IMR-90 (cell line): Measurements from ENCODE around the gene ABCA12. TPM values are rescaled to one million over a fixed set of nuclear protein-coding genes. Genes with fewer than 3 reads are reported as not detected.

ENCODE experiments used
- ATAC-seq: fragments of 200-7000 bp; cut with Tn5 transposase; 2 replicates; pipeline ENCODE4 v1.9.1; 2020; ENCODE audit warnings: low read depth, mild to moderate bottlenecking, moderate library complexity
- BruUV-seq: library from RNA; stranded (reverse); fragments of 400-500 nt; replicated peaks from 2 replicates; lab custom pipeline; 2021; lab: Mats Ljungman, UMichigan
- CTCF ChIA-PET: fragments of 300-600 bp; formaldehyde crosslinking; extraction: SDS; loops from one replicate; lab custom pipeline; 2021; ENCODE audit warnings: antibody characterized with exemption; lab: Yijun Ruan, JAX
- POLR2A ChIA-PET: fragments of 300-600 bp; sonication (Branson Sonifier 250); formaldehyde crosslinking; loops from one replicate; lab custom pipeline; 2022; ENCODE audit warnings: antibody characterized with exemption; ENCODE audit not compliant: unreplicated experiment; lab: Charles Lee
- DNase-seq: peaks from one replicate; pipeline ENCODE4 v3.0.0; 2013
- H2AFZ ChIP-seq: replicated peaks from 2 replicates; pipeline ENCODE3; 2013; ENCODE audit warnings: low read length, mild to moderate bottlenecking; ENCODE audit not compliant: poor library complexity
- H2AK5ac ChIP-seq: 2 replicates; pipeline ENCODE4 v1.6.1; 2013; ENCODE audit warnings: low read depth, low read length, inconsistent platforms
- H2AK9ac ChIP-seq: replicated peaks from 2 replicates; pipeline ENCODE3; 2013; ENCODE audit warnings: mild to moderate bottlenecking, low read depth, low read length, moderate library complexity; ENCODE audit not compliant: poor library complexity
- H2BK120ac ChIP-seq: 2 replicates; pipeline ENCODE4 v1.6.1; 2013; ENCODE audit warnings: low read depth, low read length, inconsistent platforms
- H2BK15ac ChIP-seq: 3 replicates; pipeline ENCODE4 v1.6.1; 2013; ENCODE audit warnings: low read depth, low read length, inconsistent platforms
- H2BK20ac ChIP-seq: 2 replicates; pipeline ENCODE4 v1.6.1; 2013; ENCODE audit warnings: low read depth, mild to moderate bottlenecking, inconsistent platforms, low read length, moderate library complexity
- H2BK5ac ChIP-seq: 2 replicates; pipeline ENCODE4 v1.6.1; 2013; ENCODE audit warnings: mild to moderate bottlenecking, low read depth, low read length, inconsistent platforms; ENCODE audit not compliant: poor library complexity, severe bottlenecking
- H3K14ac ChIP-seq: replicated peaks from 2 replicates; pipeline ENCODE4 v1.6.1; 2013; ENCODE audit warnings: low read depth, low read length, inconsistent platforms
- H3K18ac ChIP-seq: 2 replicates; pipeline ENCODE4 v1.6.1; 2013; ENCODE audit warnings: low read depth, low read length, control low read depth
- H3K23ac ChIP-seq: 2 replicates; pipeline ENCODE4 v1.6.1; 2013; ENCODE audit warnings: low read depth, low read length, inconsistent platforms
- H3K27ac ChIP-seq: 2 replicates; pipeline ENCODE4 v1.5.1; 2013; ENCODE audit warnings: mild to moderate bottlenecking, control low read depth, low read length; ENCODE audit not compliant: insufficient read depth
- H3K27me3 ChIP-seq: 2 replicates; pipeline ENCODE4 v1.6.1; 2013; ENCODE audit warnings: low read length; ENCODE audit not compliant: control insufficient read depth, insufficient read depth
- H3K36me3 ChIP-seq: 2 replicates; pipeline ENCODE4 v1.6.1; 2013; ENCODE audit warnings: low read length, mixed read lengths; ENCODE audit not compliant: control insufficient read depth, insufficient read depth
- H3K4ac ChIP-seq: 2 replicates; pipeline ENCODE4 v1.6.1; 2013; ENCODE audit warnings: low read depth, low read length, inconsistent platforms
- H3K4me1 ChIP-seq: 2 replicates; pipeline ENCODE4 v1.6.1; 2013; ENCODE audit warnings: low read length, mixed read lengths; ENCODE audit not compliant: control insufficient read depth, insufficient read depth
- H3K4me2 ChIP-seq: 2 replicates; pipeline ENCODE4 v1.6.1; 2013; ENCODE audit warnings: low read depth, mild to moderate bottlenecking, control low read depth, low read length, moderate library complexity
- H3K4me3 ChIP-seq: 2 replicates; pipeline ENCODE4 v1.5.1; 2013; ENCODE audit warnings: low read depth, mild to moderate bottlenecking, control low read depth, low read length, moderate library complexity; ENCODE audit not compliant: insufficient read depth
- H3K56ac ChIP-seq: 2 replicates; pipeline ENCODE4 v1.6.1; 2013; ENCODE audit warnings: low read length, inconsistent platforms; ENCODE audit not compliant: insufficient read depth; ENCODE audit errors: extremely low read depth
- H3K79me1 ChIP-seq, 2 experiments: 2 replicates each; pipeline ENCODE4 v1.6.1; 2013; ENCODE audit warnings: low read length in 2 of 2, inconsistent platforms in 1 of 2, low read depth in 1 of 2
- H3K9ac ChIP-seq: 2 replicates; pipeline ENCODE4 v1.6.1; 2013; ENCODE audit warnings: low read depth, low read length, control low read depth
- H3K9me1 ChIP-seq: 2 replicates; pipeline ENCODE4 v1.6.1; 2013; ENCODE audit warnings: low read length, inconsistent platforms; ENCODE audit not compliant: insufficient read depth
- H3K9me3 ChIP-seq: 2 replicates; pipeline ENCODE4 v1.6.1; 2013; ENCODE audit warnings: low read length; ENCODE audit not compliant: control insufficient read depth, insufficient read depth
- H4K20me1 ChIP-seq: 2 replicates; pipeline ENCODE4 v1.6.1; 2013; ENCODE audit warnings: low read length, inconsistent platforms; ENCODE audit not compliant: insufficient read depth
- H4K5ac ChIP-seq: 2 replicates; pipeline ENCODE4 v1.6.1; 2013; ENCODE audit warnings: mild to moderate bottlenecking, low read depth, low read length, control low read depth
- H4K8ac ChIP-seq, 2 experiments: 2 replicates each; pipeline ENCODE4 v1.6.1; 2013; ENCODE audit warnings: low read depth in 2 of 2, low read length in 2 of 2, control low read depth in 1 of 2, inconsistent platforms in 1 of 2
- H4K91ac ChIP-seq: 2 replicates; pipeline ENCODE4 v1.6.1; 2013; ENCODE audit warnings: low read depth, low read length, inconsistent platforms; ENCODE audit not compliant: insufficient read depth
- BHLHE40 ChIP-seq: fragments of 150-350 bp; IDR thresholded peaks from 2 replicates; pipeline ENCODE4 v1.6.1; 2016; ENCODE audit warnings: mild to moderate bottlenecking, low read depth, low read length
- CEBPB ChIP-seq: IDR thresholded peaks from 2 replicates; pipeline ENCODE4 v1.6.1; 2012; ENCODE audit warnings: low read depth, low read length, improper control_type of control experiment
- CHD1 ChIP-seq: IDR thresholded peaks from 2 replicates; pipeline ENCODE4 v1.6.1; 2012; ENCODE audit warnings: low read depth, low read length, improper control_type of control experiment
- FOS ChIP-seq: fragments of 150-350 bp; IDR thresholded peaks from 2 replicates; pipeline ENCODE4 v1.6.1; 2016; ENCODE audit warnings: low read depth, low read length
- MAFK ChIP-seq: IDR thresholded peaks from 2 replicates; pipeline ENCODE4 v1.6.1; 2012; ENCODE audit warnings: low read depth, low read length, improper control_type of control experiment
- POLR2A ChIP-seq: IDR thresholded peaks from 2 replicates; pipeline ENCODE4 v1.6.1; 2012; ENCODE audit warnings: mild to moderate bottlenecking, low read depth, low read length
- RCOR1 ChIP-seq: IDR thresholded peaks from 2 replicates; pipeline ENCODE4 v1.6.1; 2012; ENCODE audit warnings: mild to moderate bottlenecking, low read length, improper control_type of control experiment; ENCODE audit not compliant: insufficient replicate concordance
- RFX5 ChIP-seq: IDR thresholded peaks from 2 replicates; pipeline ENCODE4 v1.8.0; 2012; ENCODE audit warnings: low read depth, mild to moderate bottlenecking, low read length, moderate library complexity
- SMC3 ChIP-seq: fragments of 150-350 bp; IDR thresholded peaks from 2 replicates; pipeline ENCODE4 v1.6.1; 2016; ENCODE audit warnings: low read depth, mild to moderate bottlenecking, antibody characterized with exemption, low read length, moderate library complexity
- dilution Hi-C: fragments of 300-500 bp; cut with HindIII; formaldehyde crosslinking; loops from one replicate; pipeline ENCODE4 v1.14.3; 2018; ENCODE audit warnings: low sequenced_read_pairs; ENCODE audit not compliant: unreplicated experiment
- in situ Hi-C: fragments of 300-500 bp; cut with MboI; formaldehyde crosslinking; loops from 3 replicates; pipeline ENCODE4 v1.14.3; 2019; ENCODE audit warnings: low sequenced_read_pairs, inconsistent platforms, mixed read lengths
- intact Hi-C: fragments of 100-400 bp; cut with micrococcal nuclease; formaldehyde crosslinking; loops from 2 replicates; pipeline ENCODE4 v1.10.0; 2022
- polyA plus RNA-seq, 3 experiments: library from polyadenylated mRNA; depleted of rRNA; stranded (reverse); fragments of >200 nt; gene quantifications; 2 replicates each; pipeline ENCODE4 v1.2.3, GENCODE V29; 2012; ENCODE audit warnings: low replicate concordance in 1 of 3
- total RNA-seq: library from RNA; depleted of rRNA; stranded (reverse); fragments of >200 nt; gene quantifications from 2 replicates; pipeline ENCODE4 v1.2.3, GENCODE V29; 2012
- TF ChIP-seq, protein P1 (sequence below): fragments of 150-350 bp; IDR thresholded peaks from 2 replicates; pipeline ENCODE4 v1.6.1; 2016; ENCODE audit warnings: low read depth, mild to moderate bottlenecking, low read length, moderate library complexity, borderline replicate concordance

Gene ABCA12
- total and polyA plus RNA-seq, 2 of the 4 experiments (the other 2 are of a cell fraction), result under 0.01 TPM; not detected in 1

- H3K27me3 ChIP-seq, result no peaks in the 10 kb centered on the region
- ChIA-PET POLR2A (no interaction called here), CTCF (no interaction called here)
- H2BK20ac ChIP-seq, result no peak overlapping the region
- no peaks in the 10 kb centered on the region for H3K36me3 ChIP-seq
- H2AFZ ChIP-seq, result no peak overlapping the region
- no peak overlapping the region for H4K8ac ChIP-seq
- H2BK120ac ChIP-seq, result no peak overlapping the region
- no peak overlapping the region for H3K14ac ChIP-seq
- H2AK9ac ChIP-seq, result no peak overlapping the region
- no peak for DNase-seq
- in situ Hi-C loops, result no loop called here
- H4K5ac ChIP-seq, result no peak overlapping the region
- H2AK5ac ChIP-seq, result no peak overlapping the region
- H3K23ac ChIP-seq, result no peak overlapping the region
- no peaks in the 10 kb centered on the region for H3K9me1 ChIP-seq
- no peaks in the 10 kb centered on the region for H3K4me1 ChIP-seq
- no peaks in the 10 kb centered on the region for H4K20me1 ChIP-seq
- H3K4me3 ChIP-seq, result no peak overlapping the region
- no peak overlapping the region for H3K9ac ChIP-seq
- intact Hi-C loops, result no loop called here
- no peak overlapping the region for H4K91ac ChIP-seq
- no peak overlapping the region for H2BK5ac ChIP-seq
- no peak overlapping the region for H3K4ac ChIP-seq
- no TSS peak for BruUV-seq
- H3K56ac ChIP-seq, result no peak overlapping the region
- H3K27ac ChIP-seq, result no peak overlapping the region
- H3K4me2 ChIP-seq, result no peak overlapping the region
- no peak overlapping the region for H2BK15ac ChIP-seq
- H3K9me3 ChIP-seq, result no peaks in the 10 kb centered on the region
- no peak for ATAC-seq
- H3K18ac ChIP-seq, result no peak overlapping the region
- dilution Hi-C loops, result no loop called here
- no peaks in the 10 kb centered on the region for H3K79me1 ChIP-seq
- TF ChIP-seq CEBPB, result no peak
- TF ChIP-seq FOS, result no peak
- no peak for TF ChIP-seq SMC3
- no peak for TF ChIP-seq RFX5
- no peak for TF ChIP-seq RCOR1
- TF ChIP-seq MAFK, result no peak
- TF ChIP-seq, protein P1, sequence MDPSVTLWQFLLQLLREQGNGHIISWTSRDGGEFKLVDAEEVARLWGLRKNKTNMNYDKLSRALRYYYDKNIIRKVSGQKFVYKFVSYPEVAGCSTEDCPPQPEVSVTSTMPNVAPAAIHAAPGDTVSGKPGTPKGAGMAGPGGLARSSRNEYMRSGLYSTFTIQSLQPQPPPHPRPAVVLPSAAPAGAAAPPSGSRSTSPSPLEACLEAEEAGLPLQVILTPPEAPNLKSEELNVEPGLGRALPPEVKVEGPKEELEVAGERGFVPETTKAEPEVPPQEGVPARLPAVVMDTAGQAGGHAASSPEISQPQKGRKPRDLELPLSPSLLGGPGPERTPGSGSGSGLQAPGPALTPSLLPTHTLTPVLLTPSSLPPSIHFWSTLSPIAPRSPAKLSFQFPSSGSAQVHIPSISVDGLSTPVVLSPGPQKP, result no peak
- no peak for TF ChIP-seq POLR2A
- TF ChIP-seq CHD1, result no peak
- no peak for TF ChIP-seq BHLHE40
Measured at GRCh38 chr2:215143458-215143857, 5.0 kb upstream of the ABCA12 start.
